D721Med (cell line): ENCODE data around the gene NAXE.

ENCODE experiments used
- DNase-seq: peaks from one replicate; pipeline ENCODE4 v3.0.0; 2011; ENCODE audit warnings: low spot score; ENCODE audit not compliant: insufficient read length
- FAIRE-seq: peaks from 2 replicates; lab custom pipeline; 2011; peaks lifted over from hg19 to GRCh38; lab: Jason Lieb, UNC
- TF ChIP-seq, protein P1 (sequence below): IDR thresholded peaks from 2 replicates; pipeline ENCODE4 v1.5.1; 2012; ENCODE audit warnings: mild to moderate bottlenecking, control low read depth; ENCODE audit not compliant: insufficient read depth; ENCODE audit errors: missing control alignments

The NAXE gene

DNA sequence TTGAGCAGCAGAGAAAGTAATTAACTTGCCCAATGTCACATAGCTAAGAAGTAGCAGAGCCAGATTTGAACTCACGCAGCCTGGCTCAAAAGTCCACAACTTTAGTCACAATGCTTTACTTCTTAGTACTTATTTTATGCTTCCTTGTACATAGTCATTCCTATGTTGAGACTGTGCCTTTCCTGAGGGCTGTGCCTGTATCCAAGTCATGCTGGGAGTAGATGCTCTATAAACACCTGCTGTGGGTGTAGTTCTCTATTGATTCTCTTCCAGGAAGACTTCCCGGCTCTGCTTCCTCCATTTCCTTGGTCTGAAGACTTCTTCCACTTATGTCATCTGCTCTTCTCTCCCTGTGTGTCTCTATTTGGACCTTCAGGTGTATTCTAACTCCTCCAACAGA lies 35.9 kb upstream of the NAXE start:
- no peak for DNase-seq
- TF ChIP-seq, protein P1, sequence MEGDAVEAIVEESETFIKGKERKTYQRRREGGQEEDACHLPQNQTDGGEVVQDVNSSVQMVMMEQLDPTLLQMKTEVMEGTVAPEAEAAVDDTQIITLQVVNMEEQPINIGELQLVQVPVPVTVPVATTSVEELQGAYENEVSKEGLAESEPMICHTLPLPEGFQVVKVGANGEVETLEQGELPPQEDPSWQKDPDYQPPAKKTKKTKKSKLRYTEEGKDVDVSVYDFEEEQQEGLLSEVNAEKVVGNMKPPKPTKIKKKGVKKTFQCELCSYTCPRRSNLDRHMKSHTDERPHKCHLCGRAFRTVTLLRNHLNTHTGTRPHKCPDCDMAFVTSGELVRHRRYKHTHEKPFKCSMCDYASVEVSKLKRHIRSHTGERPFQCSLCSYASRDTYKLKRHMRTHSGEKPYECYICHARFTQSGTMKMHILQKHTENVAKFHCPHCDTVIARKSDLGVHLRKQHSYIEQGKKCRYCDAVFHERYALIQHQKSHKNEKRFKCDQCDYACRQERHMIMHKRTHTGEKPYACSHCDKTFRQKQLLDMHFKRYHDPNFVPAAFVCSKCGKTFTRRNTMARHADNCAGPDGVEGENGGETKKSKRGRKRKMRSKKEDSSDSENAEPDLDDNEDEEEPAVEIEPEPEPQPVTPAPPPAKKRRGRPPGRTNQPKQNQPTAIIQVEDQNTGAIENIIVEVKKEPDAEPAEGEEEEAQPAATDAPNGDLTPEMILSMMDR = no peak
- no peak for FAIRE-seq

DNA sequence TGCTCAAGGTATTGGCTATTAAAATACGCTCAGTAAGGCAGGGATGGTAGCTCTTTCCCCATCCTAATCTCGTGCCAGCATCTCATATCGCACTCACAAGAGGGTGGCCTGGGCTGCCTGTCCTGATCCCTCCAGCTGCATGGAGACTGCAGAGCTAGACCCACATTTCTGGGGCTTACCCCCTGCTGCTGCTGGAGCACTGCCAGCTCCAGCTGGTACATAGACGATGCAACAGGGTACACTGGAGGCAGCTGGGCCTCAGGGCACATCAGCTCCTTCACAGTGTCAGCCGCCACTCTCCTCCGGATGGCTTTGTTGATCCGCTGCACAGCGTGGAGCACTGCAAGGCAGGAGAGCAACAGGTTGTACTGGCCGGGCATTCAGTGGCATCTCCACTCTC lies 35.2 kb upstream of the NAXE start:
- no peak for FAIRE-seq
- no peak for DNase-seq
- TF ChIP-seq, protein P1 = no peak

DNA sequence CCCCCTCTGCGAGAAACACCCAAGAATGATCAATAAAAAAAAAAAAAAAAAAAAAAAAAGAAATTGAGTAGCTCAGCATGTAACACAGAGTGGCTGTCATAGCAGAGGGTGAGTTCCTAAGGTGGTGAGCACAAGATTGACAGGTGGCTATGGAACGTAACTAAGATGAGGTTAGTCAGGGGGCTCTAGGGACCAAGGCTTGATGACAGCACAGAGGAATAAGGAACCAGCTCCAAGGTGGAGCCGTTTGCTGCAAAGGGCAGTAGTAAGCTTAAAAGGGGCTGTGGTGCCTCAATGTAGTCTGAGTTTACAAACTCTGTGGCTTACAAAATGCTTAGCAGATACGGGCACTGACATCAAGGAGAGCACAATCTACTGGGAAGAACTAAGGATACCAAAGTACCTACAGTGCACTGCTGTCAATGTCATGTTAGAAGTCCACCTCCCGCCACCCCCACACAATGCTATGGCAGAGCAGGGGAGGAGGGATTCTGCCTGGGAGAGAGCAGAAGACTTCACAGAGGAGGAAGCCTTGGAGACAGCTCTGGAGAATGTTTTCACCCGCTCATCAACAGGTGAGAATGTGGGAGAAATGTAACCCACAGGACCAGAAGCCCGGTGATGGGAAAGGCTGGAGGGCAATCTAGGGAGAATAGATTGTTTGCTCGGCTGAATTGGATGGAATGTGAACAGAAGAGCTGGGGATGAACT lies 32.3 kb upstream of the NAXE start:
- FAIRE-seq = no peak
- no peak for DNase-seq
- TF ChIP-seq, protein P1 = no peak

DNA sequence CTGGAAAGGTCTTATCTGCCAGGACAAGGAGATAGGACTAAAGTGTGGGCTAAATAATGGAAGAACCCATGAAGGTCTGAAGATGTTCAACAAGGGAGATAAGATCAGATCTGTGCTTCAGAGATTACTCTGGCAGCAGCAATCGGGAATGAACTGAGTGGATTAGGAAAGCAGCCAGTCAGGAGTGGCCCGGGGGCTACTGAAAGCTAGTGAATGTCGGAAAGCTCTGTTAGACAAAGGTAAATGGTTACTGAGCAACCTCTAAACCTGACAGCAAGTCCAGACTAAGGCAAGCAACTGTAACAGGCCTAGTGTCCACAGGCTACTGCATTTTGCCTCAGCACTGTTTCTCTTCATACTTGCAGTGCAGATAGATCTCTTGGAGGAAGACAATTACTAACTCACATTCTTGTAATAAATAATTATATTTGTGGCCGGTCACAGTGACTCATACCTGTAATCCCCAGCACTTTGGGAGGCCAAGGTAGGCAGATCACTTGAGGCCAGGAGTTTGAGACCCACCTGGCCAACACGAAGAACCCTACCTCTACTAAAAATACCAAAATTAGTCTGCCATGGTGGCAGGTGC lies 31.7 kb upstream of the NAXE start:
- TF ChIP-seq, protein P1 = no peak
- no peak for FAIRE-seq
- DNase-seq = no peak

DNA sequence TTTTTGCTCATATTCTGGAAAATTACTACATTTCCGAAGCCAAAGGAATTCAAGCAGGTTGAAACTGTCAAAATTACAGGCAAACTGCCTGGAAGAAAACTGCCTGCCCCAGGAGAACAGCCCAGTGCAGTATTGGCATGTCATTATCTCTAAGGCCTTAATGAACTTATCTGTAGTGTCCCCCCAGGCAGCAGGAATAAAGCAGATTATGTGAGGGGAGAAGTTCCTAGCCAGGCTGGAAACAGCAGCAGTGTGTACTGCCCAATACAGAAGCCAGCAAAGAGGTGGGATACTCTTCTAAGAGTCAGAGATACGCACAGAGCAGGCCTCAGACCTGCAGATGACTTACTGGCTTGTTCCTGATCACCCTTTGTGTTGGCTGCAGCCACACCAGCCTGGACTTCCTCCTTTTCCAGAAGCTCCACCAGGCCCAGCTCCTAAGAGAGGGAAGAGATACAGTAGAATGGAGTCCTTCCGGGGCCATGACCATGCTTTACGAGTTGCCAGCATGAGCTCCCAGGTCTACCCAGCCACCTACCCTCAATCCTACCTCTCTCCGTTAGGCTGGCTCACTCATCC lies 30.9 kb upstream of the NAXE start:
- DNase-seq (no peak), FAIRE-seq (no peak)
- TF ChIP-seq, protein P1 = no peak

DNA sequence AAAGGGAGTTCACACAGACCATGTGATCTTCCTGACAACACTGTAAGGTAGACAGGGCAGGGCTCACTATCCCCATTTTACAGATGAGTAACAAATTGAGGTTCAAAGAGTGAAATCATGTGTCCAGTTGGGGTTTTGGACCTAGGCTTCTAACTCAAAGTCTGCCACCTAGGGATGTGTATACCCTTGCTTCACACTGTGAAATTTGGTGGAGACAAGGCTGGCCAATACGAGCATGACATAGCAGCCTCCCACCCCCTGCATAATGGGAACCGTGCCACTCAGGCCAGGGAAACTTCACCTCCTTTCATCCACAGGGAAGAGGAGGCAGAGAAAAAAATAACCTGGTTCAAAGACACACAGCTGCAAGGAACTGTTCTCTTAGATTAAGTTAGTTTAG lies 26.1 kb upstream of the NAXE start:
- FAIRE-seq (no peak), DNase-seq (no peak)
- TF ChIP-seq, protein P1 = no peak

DNA sequence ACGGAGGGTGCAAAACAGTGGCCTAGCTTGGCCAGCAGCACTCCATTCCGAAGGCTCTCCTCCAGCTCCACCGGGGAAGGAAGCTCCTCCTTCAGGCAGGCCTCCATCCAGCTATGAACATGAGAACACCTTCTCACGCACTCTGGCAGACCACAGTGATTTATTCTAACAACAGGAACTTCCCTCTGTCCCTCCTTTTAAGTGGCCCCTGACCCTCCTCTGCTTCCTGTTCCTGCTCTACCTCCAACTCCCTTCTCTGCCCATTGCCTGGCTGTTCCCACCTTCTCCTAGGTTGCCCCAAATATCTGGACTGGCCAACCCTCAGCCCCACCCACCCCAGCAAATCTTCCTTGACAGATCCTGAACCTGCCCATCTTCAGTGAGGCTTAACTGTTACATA lies 25.1 kb upstream of the NAXE start:
- FAIRE-seq (no peak), DNase-seq (no peak)
- TF ChIP-seq, protein P1 = no peak
